Caco-2 (cell line): ENCODE measurements around the gene MAPRE2. TPM values are rescaled to one million over a fixed set of nuclear protein-coding genes. Genes with fewer than 3 reads are reported as not detected.

Source experiments
- BruUV-seq: library from RNA; stranded (reverse); fragments of 400-500 nt; replicated peaks from 2 replicates; lab custom pipeline; 2021; lab: Mats Ljungman, UMichigan
- CTCF ChIA-PET: fragments of 300-600 bp; sonication (Branson Sonifier 250); formaldehyde crosslinking; loops from one replicate; lab custom pipeline; 2022; ENCODE audit warnings: antibody characterized with exemption; lab: Charles Lee
- POLR2A ChIA-PET: fragments of 300-600 bp; sonication (Branson Sonifier 250); formaldehyde crosslinking; loops from one replicate; lab custom pipeline; 2022; ENCODE audit warnings: antibody characterized with exemption; lab: Charles Lee
- DNase-seq, 2 experiments: peaks; one replicate each; pipeline versions ENCODE4 v3.0.0 to v3.0.0-alpha.2; 2020 to 2022
- H3K27me3 ChIP-seq: replicated peaks from 2 replicates; pipeline ENCODE4 v1.6.0; 2011; ENCODE audit warnings: low read length; ENCODE audit not compliant: control insufficient read depth, insufficient read depth
- H3K36me3 ChIP-seq: 2 replicates; pipeline ENCODE4 v1.5.1; 2011; ENCODE audit warnings: low read length; ENCODE audit not compliant: control insufficient read depth, insufficient read depth
- H3K4me1 ChIP-seq: fragments of 250-450 bp; sonication (Bioruptor Pico); 2 replicates; pipeline ENCODE4 v1.5.1; 2020; ENCODE audit warnings: mild to moderate bottlenecking
- H3K4me3 ChIP-seq: 2 replicates; pipeline ENCODE4 v1.5.1; 2011; ENCODE audit warnings: low read depth, mild to moderate bottlenecking, control low read depth, low read length
- H3K9me3 ChIP-seq: fragments of 250-450 bp; sonication (Bioruptor Pico); 2 replicates; pipeline ENCODE4 v1.5.1; 2020; ENCODE audit warnings: mild to moderate bottlenecking, moderate library complexity
- H3K27ac Mint-ChIP-seq: one replicate; pipeline ENCODE4 v1.8.0; 2022; ENCODE audit warnings: mixed read lengths; ENCODE audit not compliant: unreplicated experiment
- H3K27me3 Mint-ChIP-seq: one replicate; pipeline ENCODE4 v1.8.0; 2022; ENCODE audit warnings: mixed read lengths; ENCODE audit not compliant: insufficient read depth, unreplicated experiment
- H3K36me3 Mint-ChIP-seq: one replicate; pipeline ENCODE4 v1.8.0; 2022; ENCODE audit warnings: mild to moderate bottlenecking, mixed read lengths; ENCODE audit not compliant: insufficient read depth, unreplicated experiment
- H3K4me1 Mint-ChIP-seq: one replicate; pipeline ENCODE4 v1.8.0; 2022; ENCODE audit warnings: low read depth, mixed read lengths; ENCODE audit not compliant: unreplicated experiment
- H3K4me3 Mint-ChIP-seq: one replicate; pipeline ENCODE4 v1.8.0; 2022; ENCODE audit warnings: mild to moderate bottlenecking, moderate library complexity, mixed read lengths; ENCODE audit not compliant: unreplicated experiment
- H3K9me3 Mint-ChIP-seq: one replicate; pipeline ENCODE4 v1.8.0; 2022; ENCODE audit warnings: mixed read lengths; ENCODE audit not compliant: unreplicated experiment
- intact Hi-C: fragments of 100-400 bp; cut with micrococcal nuclease; formaldehyde crosslinking; loops from one replicate; pipeline ENCODE4 v1.10.0; 2022; ENCODE audit not compliant: unreplicated experiment
- total RNA-seq: library from RNA; stranded (reverse); gene quantifications from 2 replicates; pipeline ENCODE4 v1.2.3, GENCODE V29; 2022
- TF ChIP-seq, protein P1 (sequence below), 2 experiments: fragments of 200-600 bp in 1 of 2; IDR thresholded peaks; 1 replicate in 1 of 2; 2 replicates in 1 of 2; pipeline versions ENCODE4 v1.5.1 to v1.8.0; 2011 to 2022; ENCODE audit warnings: antibody characterized with exemption in 1 of 2, control low read depth in 1 of 2, inconsistent platforms in 1 of 2, low read depth in 1 of 2, low read length in 1 of 2, mild to moderate bottlenecking in 1 of 2, moderate library complexity in 1 of 2; ENCODE audit not compliant: insufficient read depth in 1 of 2, severe bottlenecking in 1 of 2, unreplicated experiment in 1 of 2

Gene MAPRE2
- total RNA-seq, 1 experiment from 2014 or later: 9.3 TPM

DNA sequence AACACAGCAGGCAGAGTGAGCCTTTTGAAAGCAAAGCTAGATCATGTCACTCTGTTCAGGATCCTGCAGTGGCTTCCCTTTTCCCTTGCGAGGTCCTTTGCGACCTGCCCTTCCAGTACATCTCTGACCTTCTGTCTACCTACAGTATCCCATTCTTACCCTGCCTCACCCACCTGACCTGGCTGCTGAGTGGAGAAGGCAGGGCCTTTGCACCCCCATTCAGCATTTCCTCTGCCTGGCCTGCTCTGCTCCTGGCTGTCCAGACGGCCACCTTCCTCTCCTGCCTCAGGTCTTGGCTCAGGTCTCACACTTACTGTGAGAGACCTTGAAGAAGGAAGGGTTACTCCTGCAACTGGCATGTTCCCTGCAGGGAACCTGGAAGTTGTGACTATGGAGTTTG, 77.4 kb downstream of the MAPRE2 start:
- DNase-seq: no peak
- H3K36me3 Mint-ChIP-seq: no peaks in the 10 kb centered on the region
- no TSS peak for BruUV-seq
- intact Hi-C loops: no loop called here
- H3K27ac Mint-ChIP-seq: no peak overlapping the region
- H3K4me1 Mint-ChIP-seq: no peaks in the 10 kb centered on the region
- no peaks in the 10 kb centered on the region for H3K27me3 ChIP-seq
- ChIA-PET POLR2A (no interaction called here), CTCF (no interaction called here)
- H3K27me3 Mint-ChIP-seq: no peaks in the 10 kb centered on the region
- no peaks in the 10 kb centered on the region for H3K36me3 ChIP-seq
- TF ChIP-seq, protein P1, sequence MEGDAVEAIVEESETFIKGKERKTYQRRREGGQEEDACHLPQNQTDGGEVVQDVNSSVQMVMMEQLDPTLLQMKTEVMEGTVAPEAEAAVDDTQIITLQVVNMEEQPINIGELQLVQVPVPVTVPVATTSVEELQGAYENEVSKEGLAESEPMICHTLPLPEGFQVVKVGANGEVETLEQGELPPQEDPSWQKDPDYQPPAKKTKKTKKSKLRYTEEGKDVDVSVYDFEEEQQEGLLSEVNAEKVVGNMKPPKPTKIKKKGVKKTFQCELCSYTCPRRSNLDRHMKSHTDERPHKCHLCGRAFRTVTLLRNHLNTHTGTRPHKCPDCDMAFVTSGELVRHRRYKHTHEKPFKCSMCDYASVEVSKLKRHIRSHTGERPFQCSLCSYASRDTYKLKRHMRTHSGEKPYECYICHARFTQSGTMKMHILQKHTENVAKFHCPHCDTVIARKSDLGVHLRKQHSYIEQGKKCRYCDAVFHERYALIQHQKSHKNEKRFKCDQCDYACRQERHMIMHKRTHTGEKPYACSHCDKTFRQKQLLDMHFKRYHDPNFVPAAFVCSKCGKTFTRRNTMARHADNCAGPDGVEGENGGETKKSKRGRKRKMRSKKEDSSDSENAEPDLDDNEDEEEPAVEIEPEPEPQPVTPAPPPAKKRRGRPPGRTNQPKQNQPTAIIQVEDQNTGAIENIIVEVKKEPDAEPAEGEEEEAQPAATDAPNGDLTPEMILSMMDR (IDR thresholded peaks at IDR 0.05; ENCODE audit: insufficient read depth in 1 of 2, low read depth in 1 of 2, low read length in 1 of 2, severe bottlenecking in 1 of 2, unreplicated experiment in 1 of 2): no peak
- no peak overlapping the region for H3K4me3 Mint-ChIP-seq
- H3K9me3 ChIP-seq: no peaks in the 10 kb centered on the region
- H3K9me3 Mint-ChIP-seq: no peaks in the 10 kb centered on the region
- H3K4me1 ChIP-seq: no peaks in the 10 kb centered on the region
- no peak overlapping the region for H3K4me3 ChIP-seq

DNA sequence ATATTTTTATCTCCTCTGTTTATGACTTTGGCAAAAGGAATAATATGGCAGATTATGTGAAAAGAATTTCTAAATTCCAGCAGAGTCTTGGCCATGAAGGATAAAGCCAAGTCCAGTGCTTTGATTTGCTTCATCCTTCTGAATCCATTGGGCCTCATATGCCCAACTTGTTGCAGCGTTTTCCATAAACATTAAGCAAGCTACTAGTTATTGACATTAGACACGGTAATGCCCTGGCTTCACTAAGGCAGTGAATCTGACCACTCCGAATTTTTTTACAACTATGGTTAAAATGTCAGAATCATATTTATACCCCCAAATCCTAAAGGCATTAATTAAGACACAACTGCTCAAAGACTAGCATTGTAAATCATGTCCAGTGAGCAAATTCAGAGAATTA, 79.8 kb downstream of the MAPRE2 start:
- H3K27me3 Mint-ChIP-seq: no peaks in the 10 kb centered on the region

DNA sequence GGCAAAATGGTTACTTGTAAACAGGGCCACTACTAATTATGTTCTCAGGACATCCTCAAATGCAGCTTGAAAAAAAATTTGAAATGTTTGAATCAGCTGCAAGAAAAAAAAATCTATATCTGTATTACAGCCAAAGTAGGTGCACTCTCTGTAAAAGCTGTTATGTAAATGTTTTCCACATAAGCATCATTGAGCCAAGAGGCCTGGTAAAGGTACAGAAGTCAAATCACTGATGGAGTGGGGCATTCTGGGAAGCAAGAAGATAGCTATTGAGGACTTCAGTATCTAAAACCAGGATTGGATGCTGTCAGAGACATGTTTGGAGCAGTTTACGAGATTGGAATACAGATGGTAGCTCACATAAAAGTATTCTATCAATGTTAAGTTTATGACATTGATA, 80.3 kb downstream of the MAPRE2 start:
- H3K4me1 Mint-ChIP-seq: no peaks in the 10 kb centered on the region
- no peaks in the 10 kb centered on the region for H3K36me3 Mint-ChIP-seq
- CTCF ChIA-PET: no interaction called here
- no peaks in the 10 kb centered on the region for H3K9me3 Mint-ChIP-seq
- TF ChIP-seq, protein P1 (IDR thresholded peaks at IDR 0.05; ENCODE audit: insufficient read depth in 1 of 2, low read depth in 1 of 2, low read length in 1 of 2, severe bottlenecking in 1 of 2, unreplicated experiment in 1 of 2): no peak
- H3K27me3 Mint-ChIP-seq: no peaks in the 10 kb centered on the region
- DNase-seq: no peak
- H3K4me3 Mint-ChIP-seq: no peak overlapping the region
- Histone ChIP-seq H3K9me3 (no peaks in the 10 kb centered on the region), H3K27me3 (no peaks in the 10 kb centered on the region), H3K36me3 (no peaks in the 10 kb centered on the region), H3K4me1 (no peaks in the 10 kb centered on the region), H3K4me3 (no peak overlapping the region)
- no peak overlapping the region for H3K27ac Mint-ChIP-seq
- intact Hi-C loops: no loop called here
- POLR2A ChIA-PET: no interaction called here
- BruUV-seq: no TSS peak

More for the DNA sequence above, 79.8 kb downstream of the MAPRE2 start:
- no peak overlapping the region for H3K4me3 Mint-ChIP-seq
- no peak for DNase-seq
- no peaks in the 10 kb centered on the region for H3K9me3 Mint-ChIP-seq
- Histone ChIP-seq H3K4me1 (no peaks in the 10 kb centered on the region), H3K36me3 (no peaks in the 10 kb centered on the region), H3K9me3 (no peaks in the 10 kb centered on the region), H3K4me3 (no peak overlapping the region), H3K27me3 (no peaks in the 10 kb centered on the region)
- intact Hi-C loops: no loop called here
- no peak overlapping the region for H3K27ac Mint-ChIP-seq
- no peaks in the 10 kb centered on the region for H3K36me3 Mint-ChIP-seq
- TF ChIP-seq, protein P1 (IDR thresholded peaks at IDR 0.05; ENCODE audit: insufficient read depth in 1 of 2, low read depth in 1 of 2, low read length in 1 of 2, severe bottlenecking in 1 of 2, unreplicated experiment in 1 of 2): no peak
- POLR2A ChIA-PET: no interaction called here
- BruUV-seq: no TSS peak
- H3K4me1 Mint-ChIP-seq: no peaks in the 10 kb centered on the region
- CTCF ChIA-PET: no interaction called here
